Activated T-helper 1 cell treated with anti-CD3 and anti-CD28 coated beads, Interleukin-2, amount 50 U/mL, for 16 hours (primary cell): Measurements from ENCODE around the gene PKP3.
"Not testable (repeated sequence)": the region's sequence is repeated elsewhere in the genome, so short reads cannot be mapped to it uniquely, and the experiment has no call there.

Source experiments
- DNase-seq, 2 donors: peaks; one replicate each; pipeline ENCODE4 v3.0.0-alpha.2; 2020; ENCODE audit warnings: low read depth in 1 of 2, low spot score in 1 of 2

The PKP3 gene

DNA sequence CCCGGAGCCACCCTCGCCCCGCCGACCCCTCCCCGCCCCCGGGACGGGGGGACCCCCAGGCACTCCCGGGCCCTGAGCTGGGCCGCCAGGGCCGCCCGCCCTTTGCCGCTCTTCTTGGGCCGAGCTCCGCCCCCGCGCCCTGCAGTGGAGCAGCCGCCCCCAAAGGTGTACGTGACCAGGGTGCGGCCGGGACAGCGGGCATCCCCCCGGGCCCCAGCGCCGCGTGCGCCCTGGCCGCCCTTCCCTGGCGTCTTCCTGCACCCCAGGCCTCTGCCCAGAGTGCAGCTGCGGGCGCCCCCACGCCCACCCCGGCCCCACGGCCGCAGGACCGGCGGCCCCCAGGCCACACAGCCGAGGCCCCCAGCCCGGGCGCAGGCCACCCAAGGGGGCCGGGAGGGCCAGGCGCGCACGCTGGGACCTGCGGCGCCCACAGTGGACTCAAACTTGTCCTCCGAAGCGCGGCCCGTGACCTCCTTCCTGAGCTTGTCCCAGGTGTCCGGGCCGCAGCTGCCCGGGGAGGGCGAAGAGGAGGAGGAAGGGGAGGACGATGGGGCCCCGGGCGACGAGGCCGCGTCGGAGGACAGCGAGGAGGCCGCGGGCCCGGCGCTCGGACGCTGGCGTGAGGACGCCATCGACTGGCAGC is 17.4 kb upstream of the PKP3 start:
- no peak for DNase-seq

DNA sequence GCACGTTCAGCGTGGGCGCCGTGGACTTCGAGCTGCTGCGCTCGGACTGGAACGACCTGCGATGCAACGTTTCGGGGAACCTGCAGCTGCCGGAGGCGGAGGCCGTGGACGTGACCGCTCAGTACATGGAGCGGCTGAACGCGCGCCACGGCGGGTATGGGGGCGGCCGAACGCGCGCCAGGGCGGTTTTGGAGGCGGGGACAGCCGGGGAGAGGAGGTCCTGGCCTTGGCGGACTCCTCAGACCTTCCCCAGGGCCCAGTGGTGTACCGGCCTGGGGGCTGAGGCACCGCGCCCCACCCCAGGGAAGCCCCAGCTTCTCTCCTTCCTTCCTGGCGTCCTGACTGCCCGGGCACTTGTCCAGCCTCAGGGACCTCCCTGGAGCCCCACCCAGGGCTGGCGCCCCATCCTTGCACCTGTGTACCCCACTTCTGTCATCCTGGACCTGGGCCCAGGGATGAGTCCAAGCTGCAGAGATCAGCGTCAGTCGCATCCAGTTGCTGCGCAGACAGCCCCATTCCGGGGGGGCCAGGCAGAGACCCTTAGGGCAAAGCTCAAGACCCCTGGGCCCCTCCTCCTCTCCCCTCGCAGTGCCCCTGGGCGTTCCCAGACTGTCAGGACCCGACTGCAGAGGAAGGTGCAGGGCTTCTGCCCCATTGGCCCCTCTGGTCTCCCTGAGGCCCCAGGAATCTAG is 16.7 kb upstream of the PKP3 start:
- DNase-seq = no peak

DNA sequence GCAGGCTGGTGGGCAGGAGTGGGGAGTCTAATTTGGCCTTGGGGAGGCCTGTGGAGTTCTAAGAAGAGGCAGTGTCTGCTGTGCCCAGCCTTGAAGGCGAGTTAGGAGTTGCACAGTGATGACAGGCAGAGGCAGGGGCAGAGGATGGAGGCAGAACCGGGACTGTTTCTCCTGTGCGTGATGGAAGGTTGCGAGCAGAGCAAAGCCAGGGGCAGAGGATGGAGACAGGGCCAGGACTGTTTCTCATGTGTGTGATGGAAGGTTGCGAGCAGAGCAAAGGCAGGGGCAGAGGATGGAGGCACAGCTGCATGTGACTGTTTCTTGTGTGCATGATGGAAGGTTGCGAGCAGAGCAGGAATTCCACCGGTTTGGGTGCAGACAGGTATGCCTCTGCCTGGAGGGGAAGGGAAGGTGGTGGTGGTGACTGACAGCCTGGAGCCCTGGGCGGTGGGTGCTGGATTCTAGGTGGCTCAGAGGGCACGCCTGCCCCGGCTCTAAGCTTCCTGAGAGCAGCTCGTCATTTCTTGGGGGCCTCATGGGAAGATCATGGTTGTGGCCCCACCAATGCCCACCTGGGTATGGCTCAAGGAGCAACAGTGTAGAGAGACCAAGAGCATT is 16.0 kb upstream of the PKP3 start:
- DNase-seq = no peak

DNA sequence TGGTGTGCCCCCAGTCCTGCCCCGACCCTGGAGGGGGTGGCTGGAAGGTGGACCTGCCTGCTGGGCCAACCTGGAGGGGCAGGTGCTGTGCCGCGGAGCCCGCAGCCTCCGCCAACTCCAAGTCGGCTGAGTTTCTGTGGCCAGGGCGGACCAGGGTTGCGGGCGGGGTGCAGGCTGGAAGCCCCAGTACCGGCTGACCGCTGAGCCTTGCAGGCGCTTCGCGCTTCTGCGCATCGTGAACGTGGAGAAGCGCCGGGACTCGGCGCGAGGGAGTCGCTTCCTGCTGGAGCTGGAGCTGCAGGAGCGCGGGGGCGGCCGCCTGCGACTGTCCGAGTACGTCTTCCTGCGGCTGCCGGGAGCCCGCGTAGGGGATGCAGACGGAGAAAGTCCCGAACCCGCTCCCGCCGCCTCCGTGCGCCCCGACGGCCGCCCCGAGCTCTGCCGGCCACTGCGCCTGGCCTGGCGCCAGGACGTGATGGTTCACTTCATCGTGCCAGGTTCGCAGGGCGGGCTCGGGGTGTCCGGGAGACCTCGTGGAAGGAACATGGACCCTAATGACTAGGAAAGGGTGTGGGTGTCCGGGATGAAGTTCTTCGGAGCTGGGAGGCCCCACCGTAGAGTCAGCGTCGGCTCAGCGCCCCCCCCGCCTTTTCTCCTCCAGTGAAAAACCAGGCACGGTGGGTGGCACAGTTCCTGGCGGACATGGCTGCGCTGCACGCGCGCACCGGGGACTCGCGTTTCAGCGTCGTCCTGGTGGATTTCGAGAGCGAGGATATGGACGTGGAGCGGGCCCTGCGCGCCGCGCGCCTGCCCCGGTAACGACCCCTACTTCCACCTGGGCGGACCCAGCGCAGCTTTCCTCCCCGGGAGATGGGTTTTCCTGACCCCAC is 14.6 kb upstream of the PKP3 start:
- no peak for DNase-seq

DNA sequence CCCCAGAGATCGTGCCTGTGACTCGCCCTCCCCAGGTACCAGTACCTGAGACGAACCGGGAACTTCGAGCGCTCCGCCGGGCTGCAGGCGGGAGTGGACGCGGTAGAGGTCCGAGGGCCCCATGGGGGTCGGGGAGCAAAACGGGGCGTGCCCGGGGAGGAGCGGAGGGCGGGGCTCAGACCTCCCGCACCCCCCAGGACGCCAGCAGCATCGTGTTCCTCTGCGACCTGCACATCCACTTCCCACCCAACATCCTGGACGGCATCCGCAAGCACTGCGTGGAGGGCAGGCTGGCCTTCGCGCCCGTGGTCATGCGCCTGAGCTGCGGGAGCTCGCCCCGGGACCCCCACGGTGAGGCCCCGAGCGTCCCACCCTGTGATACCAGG is 13.9 kb upstream of the PKP3 start:
- no peak for DNase-seq

DNA sequence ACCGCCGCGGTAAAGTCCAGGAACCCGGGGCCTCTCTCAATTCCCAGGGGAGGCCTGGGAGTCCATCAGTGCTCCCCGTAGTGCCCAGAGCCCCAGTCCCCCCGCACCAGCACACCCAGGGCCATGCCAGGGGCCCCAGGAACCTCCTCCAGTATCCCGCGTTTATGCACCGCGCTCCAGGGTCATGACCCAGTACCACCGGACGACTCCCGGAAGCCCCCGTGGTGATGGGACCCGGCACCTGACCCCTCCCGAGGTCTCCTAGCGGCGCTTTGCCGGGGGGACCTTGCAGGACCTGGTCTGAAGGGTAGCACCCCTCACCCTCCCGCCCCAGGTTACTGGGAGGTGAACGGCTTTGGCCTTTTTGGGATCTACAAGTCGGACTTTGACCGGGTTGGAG is 13.5 kb upstream of the PKP3 start:
- DNase-seq = no peak

DNA sequence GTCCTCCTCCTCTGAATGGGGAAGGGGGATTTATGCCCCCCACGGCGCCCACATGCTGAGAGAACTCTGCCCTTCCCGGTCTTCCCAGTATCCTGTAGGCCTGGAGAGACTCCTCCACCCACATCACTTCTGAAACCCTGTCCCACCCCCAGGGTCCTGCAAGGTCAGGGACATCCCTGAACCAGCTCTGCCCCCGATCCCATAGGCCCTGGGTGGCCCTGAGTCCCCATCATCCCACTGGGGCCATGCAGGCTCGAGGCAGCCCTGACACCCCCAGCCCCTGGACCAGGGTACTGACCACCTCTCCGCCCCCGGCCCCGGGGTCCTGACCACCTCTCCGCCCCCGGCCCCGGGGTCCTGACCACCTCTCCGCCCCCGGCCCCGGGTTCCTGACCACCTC is 13.0 kb upstream of the PKP3 start:
- no peak for DNase-seq

DNA sequence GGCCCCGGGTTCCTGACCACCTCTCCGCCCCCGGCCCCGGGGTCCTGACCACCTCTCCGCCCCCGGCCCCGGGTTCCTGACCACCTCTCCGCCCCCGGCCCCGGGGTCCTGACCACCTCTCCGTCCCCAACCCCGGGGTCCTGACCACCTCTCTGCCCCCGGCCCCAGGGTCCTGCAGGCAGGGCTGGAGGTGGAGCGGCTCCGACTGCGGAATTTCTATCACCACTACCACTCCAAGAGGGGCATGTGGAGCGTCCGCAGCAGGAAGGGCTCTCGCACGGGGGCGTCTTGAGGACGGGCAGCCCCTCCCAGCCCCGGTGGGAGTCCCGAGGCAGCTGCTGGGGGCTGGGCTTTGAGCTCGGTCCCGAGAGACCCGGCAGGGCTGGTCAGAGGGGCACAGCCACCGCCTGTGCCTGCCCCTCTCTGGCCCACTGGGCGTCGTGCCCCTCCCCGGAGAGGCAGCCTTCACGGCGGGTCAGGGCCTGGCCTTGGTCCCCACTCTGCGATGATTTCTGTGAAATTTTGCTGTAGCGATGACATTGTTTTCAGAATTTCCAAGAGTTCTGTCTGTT is 12.4 kb upstream of the PKP3 start:
- no peak for DNase-seq

DNA sequence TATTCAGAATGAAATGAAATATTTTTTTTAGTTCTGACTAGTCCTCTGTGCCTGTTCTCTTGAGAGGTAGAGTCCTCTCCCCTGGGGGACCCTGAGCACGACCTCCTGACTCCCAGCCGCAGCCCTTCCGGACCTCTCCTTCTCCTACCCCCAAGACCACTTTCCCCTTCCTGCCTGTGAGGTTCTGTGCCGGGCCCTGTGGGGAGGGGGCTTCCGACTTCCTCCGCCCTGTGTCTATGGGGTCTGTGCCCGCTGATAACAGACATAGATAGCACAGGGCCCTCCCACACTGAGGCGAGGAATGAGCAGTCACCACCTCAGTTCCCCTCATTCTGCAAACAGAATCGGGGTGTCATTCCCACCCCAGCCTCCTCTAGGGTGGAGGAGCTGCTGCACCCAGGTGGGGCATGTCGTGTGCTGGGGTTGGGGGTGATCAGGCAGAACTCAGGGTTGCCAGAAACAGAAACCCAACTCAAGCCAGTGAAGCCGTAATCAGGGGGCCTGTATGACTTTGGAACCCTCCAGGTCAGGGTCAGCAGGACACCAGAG is 11.9 kb upstream of the PKP3 start:
- no peak for DNase-seq

DNA sequence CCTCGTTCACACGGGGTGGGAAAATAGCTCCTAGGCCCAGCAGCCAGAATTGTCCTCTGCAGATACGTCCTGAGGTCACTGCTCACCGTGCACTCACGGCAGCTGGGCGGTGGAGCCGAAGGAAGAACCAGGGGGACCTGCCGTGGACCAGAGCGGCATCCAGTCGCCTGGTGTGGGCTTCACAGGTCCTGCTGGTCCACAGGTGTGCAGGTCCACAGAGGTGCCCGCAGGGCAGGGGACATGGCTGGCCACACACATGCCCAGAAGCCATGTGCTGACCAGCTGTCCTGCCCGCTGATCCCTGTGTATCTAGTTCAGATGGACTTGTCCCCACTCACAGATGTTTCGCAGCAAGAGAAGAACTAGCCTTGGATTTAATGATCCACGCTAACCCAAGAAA is 10.6 kb upstream of the PKP3 start:
- DNase-seq = no peak

DNA sequence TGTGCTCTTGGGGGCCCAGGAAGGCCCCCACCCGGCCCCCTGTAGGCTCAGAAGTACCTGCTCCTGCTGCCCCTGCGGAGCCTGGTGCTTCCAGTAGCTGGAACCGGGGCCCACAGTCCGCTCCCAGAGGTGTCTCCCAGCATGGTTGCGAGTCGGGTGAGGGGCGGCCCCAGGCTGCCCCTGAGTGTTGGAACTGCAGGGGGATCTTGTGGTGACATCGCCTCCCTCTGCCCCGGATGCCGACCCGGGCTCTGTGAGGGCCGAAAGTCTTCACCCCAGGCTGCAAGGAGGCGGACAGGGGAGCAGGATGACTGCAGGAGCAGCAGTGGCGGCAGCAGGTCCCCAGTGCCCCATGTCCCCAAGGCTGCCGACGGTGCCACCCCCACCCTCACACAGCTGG is 9.5 kb upstream of the PKP3 start:
- DNase-seq = no peak

DNA sequence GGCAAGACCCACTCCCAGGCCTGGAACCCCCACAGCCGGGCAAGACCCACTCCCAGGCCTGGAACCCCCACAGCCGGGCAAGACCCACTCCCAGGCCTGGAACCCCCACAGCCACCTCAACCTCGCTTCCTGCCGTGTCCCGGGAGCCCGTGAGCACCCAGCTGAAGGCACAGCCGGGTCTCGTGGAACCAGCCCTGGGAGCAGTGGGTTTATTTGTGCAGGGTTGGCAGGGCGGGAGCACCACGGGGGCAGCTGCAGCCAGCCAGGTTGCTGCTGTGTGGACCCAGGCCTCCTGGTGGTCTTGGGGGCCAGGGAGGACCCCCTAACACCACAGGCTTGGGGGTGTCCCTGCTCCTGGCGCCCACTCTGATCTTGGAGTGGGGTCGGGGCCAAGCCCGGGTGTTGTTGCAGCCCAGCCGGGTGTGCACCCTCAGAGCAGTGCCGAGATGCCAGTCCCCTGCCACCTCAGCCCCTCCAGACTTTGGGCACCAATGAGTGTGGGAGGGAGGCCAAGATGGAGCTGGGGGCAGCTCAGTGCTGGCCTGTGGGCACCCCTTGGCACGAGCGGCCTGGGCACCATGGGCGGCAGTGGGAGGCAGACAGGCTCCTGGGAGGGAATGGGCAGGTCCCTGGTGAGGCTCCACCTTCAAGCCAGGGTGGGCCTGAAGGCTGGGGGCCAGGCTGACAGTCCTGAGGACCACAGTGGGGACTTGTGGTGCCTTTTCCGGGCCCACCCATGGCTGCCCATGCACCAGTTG is 8.2 kb upstream of the PKP3 start:
- DNase-seq = no peak

DNA sequence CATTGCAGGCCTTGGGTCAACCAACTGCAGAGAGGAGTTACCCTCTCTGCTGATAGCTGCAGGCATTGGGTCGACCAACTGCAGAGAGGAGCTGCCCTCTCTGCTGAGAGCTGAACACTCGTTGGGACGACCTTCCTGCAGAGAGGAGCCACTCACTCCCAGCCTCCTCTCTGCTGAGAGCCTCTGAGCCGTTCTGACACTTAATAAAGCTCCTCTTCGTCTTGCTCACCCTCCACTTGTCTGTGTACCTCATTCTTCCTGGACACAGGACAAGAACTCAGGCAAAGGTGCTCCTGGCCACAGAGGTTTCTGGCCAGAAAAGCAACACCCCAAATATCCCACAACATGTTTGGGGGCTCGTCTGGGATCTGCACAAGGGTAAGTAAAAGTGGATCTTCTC is 7.5 kb upstream of the PKP3 start:
- no peak for DNase-seq

DNA sequence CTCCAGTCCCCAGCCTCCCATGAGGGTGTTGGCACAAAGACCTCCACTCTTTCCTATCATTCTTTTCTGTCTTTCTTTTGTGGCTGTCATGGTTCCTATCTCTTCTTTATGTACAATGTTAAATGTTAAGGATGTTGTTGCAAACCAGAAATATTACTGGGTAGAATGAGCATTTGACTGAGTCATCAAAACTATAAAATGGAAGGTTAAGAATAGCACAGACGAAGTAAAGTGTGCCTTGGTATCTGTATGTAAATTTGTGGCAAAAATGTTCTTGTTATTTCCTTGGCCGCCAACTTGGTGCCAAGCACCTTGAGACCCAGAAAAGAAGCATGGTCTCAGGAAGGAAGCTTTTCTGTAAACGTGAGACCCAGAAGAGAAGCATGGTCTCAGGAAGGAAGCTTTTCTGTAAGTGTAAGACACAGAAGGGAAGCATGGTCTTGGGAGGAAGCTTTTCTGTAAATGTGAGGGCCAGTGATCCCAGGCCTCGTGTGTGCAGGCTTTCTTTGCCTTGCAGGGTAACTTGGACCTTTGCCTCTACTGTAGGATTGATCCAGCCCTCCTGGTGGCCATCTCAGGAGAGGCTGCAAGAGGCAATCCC is 6.7 kb upstream of the PKP3 start:
- no peak for DNase-seq

DNA sequence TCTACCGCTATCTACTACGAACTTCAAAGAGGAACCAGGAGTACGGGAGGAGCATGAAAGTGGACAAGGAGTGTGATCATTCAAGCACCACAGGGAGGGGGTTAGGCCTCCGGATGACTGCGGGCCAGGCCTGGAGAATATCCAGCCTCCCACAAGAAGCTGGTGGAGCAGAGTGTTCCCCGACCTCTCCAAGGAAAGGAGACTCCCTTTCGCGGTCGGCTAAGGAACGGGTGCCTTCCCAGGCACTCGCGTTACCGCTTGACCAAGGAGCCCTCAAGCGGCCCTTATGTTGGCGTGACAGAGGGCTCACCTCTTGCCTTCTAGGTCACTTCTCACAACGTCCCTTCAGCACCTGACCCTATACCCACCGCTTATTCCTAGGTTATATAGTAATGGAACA is 4.6 kb upstream of the PKP3 start:
- not testable (repeated sequence) for DNase-seq

DNA sequence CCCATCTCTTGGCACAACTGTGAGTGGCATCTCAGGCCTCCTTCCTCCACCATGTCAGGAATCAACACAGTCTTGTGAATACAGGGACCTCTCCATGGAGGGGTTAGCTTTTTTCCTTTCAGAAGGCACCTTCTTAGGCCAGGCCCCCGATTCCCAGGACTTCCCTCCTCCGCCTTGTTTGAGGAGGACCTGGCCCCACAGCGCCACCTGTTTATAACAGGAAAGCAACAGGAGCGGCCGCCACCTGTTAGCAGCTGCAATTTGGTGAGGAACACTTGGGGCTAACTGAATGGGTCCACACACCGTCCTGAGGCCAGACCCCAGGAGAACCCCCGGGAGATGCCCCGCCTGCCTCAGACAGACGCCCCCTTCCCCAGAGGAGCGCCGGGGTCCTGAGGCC is 3.8 kb upstream of the PKP3 start:
- no peak for DNase-seq

DNA sequence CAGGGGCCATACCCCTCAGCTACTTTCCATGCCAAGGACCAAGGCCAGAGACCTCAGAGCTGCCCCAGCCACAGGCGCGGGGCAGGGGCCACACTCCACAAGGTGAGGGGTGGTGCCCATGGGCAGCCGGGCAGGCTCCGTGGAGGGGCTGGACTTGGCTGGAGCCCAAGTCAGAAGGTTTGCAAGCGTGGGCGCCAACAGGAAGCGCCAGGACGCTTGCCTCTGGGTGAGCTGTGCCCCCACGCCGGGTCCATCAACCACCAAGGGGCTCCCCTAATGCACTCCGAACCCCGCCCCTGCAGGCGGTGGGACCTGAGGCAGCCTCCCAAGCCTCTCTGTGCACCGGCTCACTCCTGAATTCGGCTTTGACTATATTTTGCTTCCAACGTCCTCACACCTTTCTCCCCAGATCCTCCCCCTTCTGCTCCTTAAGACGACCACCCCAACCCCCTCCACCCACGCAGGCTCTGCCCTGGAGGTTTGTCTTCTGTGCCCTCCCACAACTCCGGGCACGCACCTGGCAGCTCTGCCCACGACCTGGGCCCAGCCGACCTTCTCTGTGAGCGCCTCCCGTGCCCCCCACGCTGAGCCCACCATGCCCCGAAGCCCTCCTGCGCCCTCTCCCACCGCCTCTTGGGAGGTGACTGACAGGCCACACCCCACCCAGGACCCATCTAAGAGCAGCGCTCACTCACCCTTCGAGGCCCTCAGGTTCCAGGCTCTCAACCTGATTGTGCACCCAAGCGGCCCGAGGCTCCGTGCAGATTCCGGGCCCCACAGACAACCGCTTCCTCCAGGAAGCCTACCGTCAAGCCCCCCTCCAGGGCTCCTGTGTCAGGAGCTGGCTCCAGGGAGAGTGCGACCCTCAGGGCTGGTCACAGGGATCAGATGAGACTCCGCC is 2.6 kb upstream of the PKP3 start:
- DNase-seq = no peak

DNA sequence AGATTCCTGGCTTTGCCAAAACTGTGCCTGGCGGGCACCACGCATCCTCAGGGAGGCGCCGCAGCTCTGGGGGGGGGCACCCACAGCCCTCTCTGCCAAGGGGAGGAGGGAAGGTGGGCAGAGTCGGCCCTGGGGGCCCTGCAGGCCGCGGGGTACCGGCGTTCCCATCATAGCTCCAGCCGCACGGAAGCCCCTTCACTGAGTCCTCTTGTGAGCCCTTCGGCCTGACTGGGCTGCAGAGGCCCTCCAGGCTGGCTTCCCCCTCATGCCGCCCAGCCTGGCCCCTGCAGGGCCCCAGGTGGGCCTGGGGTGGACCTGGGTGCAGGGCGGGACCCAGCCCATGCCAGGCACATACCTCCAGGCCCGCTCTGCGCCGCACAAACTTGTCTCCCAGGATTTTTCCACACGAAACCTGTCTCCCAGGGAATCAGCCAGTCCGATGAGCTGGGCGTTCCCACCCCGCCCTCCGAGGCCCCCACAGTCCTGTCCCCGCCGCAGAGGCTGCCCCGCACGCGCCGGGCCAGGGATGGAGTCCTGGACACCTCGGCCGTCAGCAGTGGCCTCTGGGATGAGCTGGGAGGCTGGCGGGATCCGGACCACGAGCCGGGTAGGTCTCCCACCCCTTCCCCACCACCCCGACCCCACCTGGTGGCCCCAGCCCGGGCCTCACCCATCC is 1.8 kb upstream of the PKP3 start:
- DNase-seq = no peak
